SU-DHL-6 (cell line): ENCODE results near the gene LRRC4B.
"Not testable (repeated sequence)": the region's sequence is repeated elsewhere in the genome, so short reads cannot be mapped to it uniquely, and the experiment has no call there.

Experiments used
- H2AFZ ChIP-seq: fragments of 200-600 bp; sonication (generic); 2 replicates; pipeline ENCODE4 v1.6.1; 2014; ENCODE audit warnings: low read depth, mild to moderate bottlenecking, moderate library complexity, mixed read lengths, antibody characterized with exemption, low read length; ENCODE audit not compliant: severe bottlenecking
- H3F3A ChIP-seq: fragments of 200-600 bp; shearing (Covaris generic); 2 replicates; pipeline ENCODE4 v1.6.0; 2016; ENCODE audit warnings: antibody characterized with exemption, mild to moderate bottlenecking; ENCODE audit not compliant: insufficient read depth
- H3K27ac ChIP-seq: fragments of 200-600 bp; sonication (generic); 2 replicates; pipeline ENCODE4 v1.5.1; 2016; ENCODE audit warnings: low read depth, mild to moderate bottlenecking, low read length, moderate library complexity, mixed read lengths
- H3K27me3 ChIP-seq: fragments of 200-600 bp; sonication (generic), shearing (Covaris generic); 2 replicates; pipeline ENCODE4 v1.6.0; 2014; ENCODE audit warnings: mild to moderate bottlenecking, low read length
- H3K36me3 ChIP-seq: fragments of 200-600 bp; sonication (generic); 2 replicates; pipeline ENCODE4 v1.6.1; 2014; ENCODE audit warnings: mild to moderate bottlenecking, low read length, mixed read lengths
- H3K4me2 ChIP-seq: fragments of 300-600, 200-600 bp; shearing (Covaris generic), sonication (generic); 2 replicates; pipeline ENCODE4 v1.6.0; 2014; ENCODE audit warnings: low read length, low read depth, mild to moderate bottlenecking; ENCODE audit not compliant: poor library complexity, severe bottlenecking
- H3K4me3 ChIP-seq: fragments of 200-600 bp; sonication (generic); 2 replicates; pipeline ENCODE4 v1.5.1; 2014; ENCODE audit warnings: antibody characterized with exemption, low read length, mild to moderate bottlenecking, mixed read lengths; ENCODE audit not compliant: insufficient read depth, poor library complexity, severe bottlenecking
- H3K79me2 ChIP-seq: fragments of 200-600 bp; sonication (generic); 2 replicates; pipeline ENCODE4 v1.6.1; 2014; ENCODE audit warnings: mild to moderate bottlenecking, low read length, moderate library complexity; ENCODE audit not compliant: insufficient read depth
- H3K9ac ChIP-seq: fragments of 200-600 bp; sonication (generic); 2 replicates; pipeline ENCODE4 v1.7.0; 2014; ENCODE audit warnings: mild to moderate bottlenecking, low read length
- H3K9me2 ChIP-seq: fragments of 200-600 bp; sonication (generic); replicated peaks from 2 replicates; pipeline ENCODE4 v1.6.1; 2014; ENCODE audit warnings: low read length; ENCODE audit not compliant: insufficient read depth
- H3K9me3 ChIP-seq: fragments of 200-600 bp; sonication (generic); 2 replicates; pipeline ENCODE4 v1.6.1; 2014; ENCODE audit warnings: low read length, mixed read lengths; ENCODE audit not compliant: insufficient read depth
- H4K20me1 ChIP-seq: fragments of 200-600 bp; sonication (generic); 2 replicates; pipeline ENCODE4 v1.6.1; 2014; ENCODE audit warnings: low read depth, mild to moderate bottlenecking, antibody characterized with exemption, low read length, moderate library complexity, mixed read lengths
- EZH2phosphoT487 ChIP-seq: fragments of 200-600 bp; sonication (generic), shearing (Covaris generic); conservative IDR thresholded peaks from 2 replicates; pipeline ENCODE4 v1.6.1; 2018; ENCODE audit warnings: mild to moderate bottlenecking, antibody characterized with exemption, low read length, moderate library complexity, mixed read lengths
- TF ChIP-seq, protein P1 (sequence below): fragments of 200-600 bp; sonication (generic); IDR thresholded peaks from one replicate; pipeline ENCODE4 v1.5.1; 2017; ENCODE audit warnings: antibody characterized with exemption, mild to moderate bottlenecking, low read length, moderate library complexity; ENCODE audit not compliant: insufficient read depth, poor library complexity, severe bottlenecking

Gene LRRC4B

DNA sequence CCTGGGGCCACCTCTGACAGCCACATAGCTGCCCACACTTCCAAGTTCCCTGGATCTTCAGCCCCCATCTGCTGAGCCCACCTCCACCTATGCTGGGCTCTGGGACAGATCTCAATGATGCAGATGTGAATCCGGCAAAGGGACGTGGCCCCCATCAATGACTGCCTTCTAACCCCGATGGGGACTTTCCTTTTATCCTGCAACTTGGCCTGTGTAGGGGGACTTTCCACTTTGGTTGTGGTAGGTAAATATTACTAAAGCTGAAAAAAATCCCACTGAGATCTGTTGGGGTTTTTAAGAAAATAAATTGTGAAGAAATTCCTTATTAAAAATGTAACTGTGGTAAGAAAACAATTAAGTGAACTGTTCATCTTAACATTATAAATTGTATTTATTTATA lies 33.8 kb downstream of the LRRC4B start:
- Histone ChIP-seq H3K79me2 (no peaks in the 10 kb centered on the region), H3K36me3 (no peaks in the 10 kb centered on the region), H3K27me3 (no peaks in the 10 kb centered on the region), H3K9me3 (no peaks in the 10 kb centered on the region), H3K9ac (no peak overlapping the region), H3K4me2 (no peak overlapping the region), H2AFZ (no peak overlapping the region), H3K9me2 (no peaks in the 10 kb centered on the region), H3K4me3 (no peak overlapping the region), H4K20me1 (no peaks in the 10 kb centered on the region), H3K27ac (no peak overlapping the region), H3F3A (no peaks in the 10 kb centered on the region)
- no peak for TF ChIP-seq EZH2phosphoT487
- TF ChIP-seq, protein P1, sequence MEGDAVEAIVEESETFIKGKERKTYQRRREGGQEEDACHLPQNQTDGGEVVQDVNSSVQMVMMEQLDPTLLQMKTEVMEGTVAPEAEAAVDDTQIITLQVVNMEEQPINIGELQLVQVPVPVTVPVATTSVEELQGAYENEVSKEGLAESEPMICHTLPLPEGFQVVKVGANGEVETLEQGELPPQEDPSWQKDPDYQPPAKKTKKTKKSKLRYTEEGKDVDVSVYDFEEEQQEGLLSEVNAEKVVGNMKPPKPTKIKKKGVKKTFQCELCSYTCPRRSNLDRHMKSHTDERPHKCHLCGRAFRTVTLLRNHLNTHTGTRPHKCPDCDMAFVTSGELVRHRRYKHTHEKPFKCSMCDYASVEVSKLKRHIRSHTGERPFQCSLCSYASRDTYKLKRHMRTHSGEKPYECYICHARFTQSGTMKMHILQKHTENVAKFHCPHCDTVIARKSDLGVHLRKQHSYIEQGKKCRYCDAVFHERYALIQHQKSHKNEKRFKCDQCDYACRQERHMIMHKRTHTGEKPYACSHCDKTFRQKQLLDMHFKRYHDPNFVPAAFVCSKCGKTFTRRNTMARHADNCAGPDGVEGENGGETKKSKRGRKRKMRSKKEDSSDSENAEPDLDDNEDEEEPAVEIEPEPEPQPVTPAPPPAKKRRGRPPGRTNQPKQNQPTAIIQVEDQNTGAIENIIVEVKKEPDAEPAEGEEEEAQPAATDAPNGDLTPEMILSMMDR = no peak

DNA sequence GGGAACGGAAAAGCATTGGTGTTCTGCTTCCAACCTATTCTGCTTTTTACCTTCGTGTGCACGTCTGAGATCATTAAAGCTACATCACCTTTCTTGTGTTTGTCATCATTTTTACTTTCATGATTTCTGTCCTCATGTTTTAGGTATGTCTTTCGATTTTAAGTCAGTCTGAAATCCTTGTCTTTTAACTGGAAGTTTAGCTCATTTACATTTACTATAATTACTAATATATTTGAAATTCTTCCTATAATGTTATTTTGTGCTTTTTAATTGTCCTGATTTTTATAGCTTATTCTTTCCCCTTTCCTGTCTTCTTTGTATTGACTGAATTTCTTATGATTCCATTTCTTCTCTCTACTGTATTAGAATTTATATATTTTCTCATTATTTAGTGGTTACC lies 35.3 kb downstream of the LRRC4B start:
- no peaks in the 10 kb centered on the region for H3K9me2 ChIP-seq
- TF ChIP-seq, protein P1 = no peak
- H4K20me1 ChIP-seq = no peaks in the 10 kb centered on the region

DNA sequence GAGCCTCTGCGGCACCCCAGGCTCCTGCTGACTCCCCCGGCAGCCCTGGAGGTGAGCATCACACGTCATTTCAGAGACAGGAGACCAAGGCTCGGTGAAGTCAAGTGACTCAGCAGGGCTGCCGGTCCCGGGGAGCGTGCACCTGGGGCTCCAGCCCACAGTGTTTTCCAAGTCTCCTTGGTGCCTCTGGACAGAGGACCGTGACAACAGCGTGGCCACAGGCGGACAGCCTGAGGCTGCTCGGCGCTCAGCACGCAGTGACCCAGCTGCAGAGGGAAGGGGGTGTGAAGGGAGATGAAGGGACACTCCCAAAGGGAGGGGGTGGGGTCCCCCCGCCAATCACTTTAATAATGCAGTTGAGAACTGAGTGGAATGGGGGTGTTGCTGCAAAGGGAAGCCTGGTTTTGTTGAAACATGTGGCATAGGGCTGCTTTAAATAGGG lies 37.0 kb downstream of the LRRC4B start:
- Histone ChIP-seq H3K79me2 (no peaks in the 10 kb centered on the region), H3F3A (no peaks in the 10 kb centered on the region), H3K9me2 (no peaks in the 10 kb centered on the region), H4K20me1 (no peaks in the 10 kb centered on the region), H3K4me3 (no peak overlapping the region), H2AFZ (no peak overlapping the region), H3K9me3 (no peaks in the 10 kb centered on the region), H3K36me3 (no peaks in the 10 kb centered on the region), H3K4me2 (no peak overlapping the region), H3K9ac (no peak overlapping the region), H3K27ac (no peak overlapping the region), H3K27me3 (no peaks in the 10 kb centered on the region)
- TF ChIP-seq, protein P1 = no peak
- TF ChIP-seq EZH2phosphoT487 = no peak

More for the DNA sequence above, 35.3 kb downstream of the LRRC4B start:
- Histone ChIP-seq H3F3A (no peaks in the 10 kb centered on the region), H3K4me3 (no peak overlapping the region), H3K27ac (no peak overlapping the region), H3K79me2 (no peaks in the 10 kb centered on the region), H3K36me3 (no peaks in the 10 kb centered on the region), H3K4me2 (no peak overlapping the region), H3K27me3 (no peaks in the 10 kb centered on the region), H2AFZ (no peak overlapping the region), H3K9me3 (no peaks in the 10 kb centered on the region), H3K9ac (no peak overlapping the region)

DNA sequence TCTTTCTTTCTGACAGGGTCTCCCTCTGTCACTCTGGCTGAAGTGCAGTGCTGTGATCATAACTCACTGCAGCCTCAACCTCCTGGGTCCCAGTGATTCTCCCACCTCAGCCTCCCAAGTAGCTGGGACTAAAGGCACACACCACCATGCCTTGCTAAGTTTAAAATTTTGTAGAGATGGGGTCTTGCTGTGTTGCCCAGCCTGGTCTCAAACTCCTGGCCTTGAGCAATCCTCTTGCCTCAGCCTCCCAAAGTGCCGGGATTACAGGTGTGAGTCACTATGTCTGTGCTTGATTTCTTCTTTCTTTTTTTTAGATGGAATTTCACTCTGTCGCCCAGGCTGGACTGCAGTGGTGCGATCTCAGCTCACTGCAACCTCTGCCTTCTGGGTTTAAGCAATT lies 40.2 kb downstream of the LRRC4B start:
- not testable (repeated sequence) for H3K9me2 ChIP-seq, H2AFZ ChIP-seq, H3K4me3 ChIP-seq, H3K79me2 ChIP-seq, H3K9me3 ChIP-seq, H4K20me1 ChIP-seq, H3K9ac ChIP-seq, H3K36me3 ChIP-seq, H3K27me3 ChIP-seq, H3F3A ChIP-seq, H3K4me2 ChIP-seq, H3K27ac ChIP-seq
